HAP-1 (cell line): ENCODE results near the gene POLN.
"Not testable (repeated sequence)": the region's sequence is repeated elsewhere in the genome, so short reads cannot be mapped to it uniquely, and the experiment has no call there.

ENCODE experiments used
- DNase-seq, 2 experiments: peaks; one replicate each; pipeline ENCODE4 v3.0.0-alpha.2; 2016 to 2020; ENCODE audit warnings: low spot score in 2 of 2
- H3K27me3 ChIP-seq: fragments of 250-450 bp; sonication (Bioruptor Pico); 2 replicates; pipeline ENCODE4 v1.5.1; 2020; ENCODE audit warnings: low read depth, mild to moderate bottlenecking, moderate library complexity
- H3K36me3 ChIP-seq: fragments of 250-450 bp; sonication (Bioruptor Pico); replicated peaks from 2 replicates; pipeline ENCODE4 v1.5.1; 2020; ENCODE audit warnings: mild to moderate bottlenecking
- H3K4me1 ChIP-seq: fragments of 250-450 bp; sonication (Bioruptor Pico); 2 replicates; pipeline ENCODE4 v1.5.1; 2020; ENCODE audit warnings: mild to moderate bottlenecking
- H3K4me3 ChIP-seq: fragments of 250-450 bp; sonication (Bioruptor Pico); 2 replicates; pipeline ENCODE4 v1.5.1; 2020; ENCODE audit warnings: mild to moderate bottlenecking, moderate library complexity
- H3K9me3 ChIP-seq: fragments of 250-450 bp; sonication (Bioruptor Pico); 2 replicates; pipeline ENCODE4 v1.5.1; 2020; ENCODE audit warnings: mild to moderate bottlenecking, moderate library complexity
- in situ Hi-C: fragments of 300-500 bp; cut with MboI; formaldehyde crosslinking; loops from 3 replicates; pipeline ENCODE4 v1.14.3; 2020; ENCODE audit warnings: low sequenced_read_pairs, inconsistent platforms, mixed read lengths

POLN gene

GRCh38 chr4:2218436-2218835, 23.5 kb downstream of the POLN start:
- 0 out of 2 replicates have a peak, but pooled peaks cover 1% of the 10 kb centered on the region for H3K4me1 ChIP-seq
- no peaks in the 10 kb centered on the region for H3K9me3 ChIP-seq
- in situ Hi-C loops, result no loop called here
- DNase-seq, result no peak
- H3K4me3 ChIP-seq, result no peak overlapping the region
- H3K27me3 ChIP-seq, result no peaks in the 10 kb centered on the region
- H3K36me3 ChIP-seq, result peaks cover 5% of the 10 kb centered on the region; the same call in 1 of the 2 replicates

GRCh38 chr4:2217726-2218125, 24.2 kb downstream of the POLN start:
- Histone ChIP-seq H3K4me3 (no peak overlapping the region), H3K27me3 (no peaks in the 10 kb centered on the region), H3K36me3 (peaks cover under 1% of the 10 kb centered on the region; the same call in 1 of the 2 replicates), H3K4me1 (0 out of 2 replicates have a peak, but pooled peaks cover 4% of the 10 kb centered on the region), H3K9me3 (no peaks in the 10 kb centered on the region)
- in situ Hi-C loops, result no loop called here
- DNase-seq, result no peak

- H3K27me3 ChIP-seq, result no peaks in the 10 kb centered on the region
- H3K4me3 ChIP-seq, result no peak overlapping the region
- in situ Hi-C loops, result no loop called here
- no peaks in the 10 kb centered on the region for H3K9me3 ChIP-seq
- H3K4me1 ChIP-seq, result 0 out of 2 replicates have a peak, but pooled peaks cover 4% of the 10 kb centered on the region
- no peaks in the 10 kb centered on the region for H3K36me3 ChIP-seq
- DNase-seq, result no peak
Observed at GRCh38 chr4:2212831-2213230, 29.1 kb downstream of the POLN start.

- H3K36me3 ChIP-seq, H3K9me3 ChIP-seq, in situ Hi-C loops, H3K4me3 ChIP-seq, DNase-seq, H3K27me3 ChIP-seq: not testable (repeated sequence)
- H3K4me1 ChIP-seq, result peaks cover 12% of the 10 kb centered on the region
Observed at GRCh38 chr4:2202789-2203188, 39.1 kb downstream of the POLN start.

GRCh38 chr4:2194496-2194895, 47.4 kb downstream of the POLN start:
- Histone ChIP-seq H3K4me1 (no peaks in the 10 kb centered on the region), H3K36me3 (no peaks in the 10 kb centered on the region), H3K4me3 (no peak overlapping the region), H3K9me3 (no peaks in the 10 kb centered on the region), H3K27me3 (no peaks in the 10 kb centered on the region)
- in situ Hi-C loops, result no loop called here
- DNase-seq, result no peak

GRCh38 chr4:2193326-2193725, 48.6 kb downstream of the POLN start:
- Histone ChIP-seq H3K36me3 (no peaks in the 10 kb centered on the region), H3K9me3 (no peaks in the 10 kb centered on the region), H3K27me3 (no peaks in the 10 kb centered on the region), H3K4me1 (no peaks in the 10 kb centered on the region), H3K4me3 (no peak overlapping the region)
- in situ Hi-C loops, result no loop called here
- no peak for DNase-seq

GRCh38 chr4:2186865-2187172, 55.1 kb downstream of the POLN start:
- DNase-seq, result no peak
- H3K9me3 ChIP-seq, result peaks cover 7% of the 10 kb centered on the region; the same call in 1 of the 2 replicates
- peaks cover 8% of the 10 kb centered on the region for H3K4me1 ChIP-seq
- H3K27me3 ChIP-seq, result no peaks in the 10 kb centered on the region
- H3K4me3 ChIP-seq, result no peak overlapping the region
- no peaks in the 10 kb centered on the region for H3K36me3 ChIP-seq
- in situ Hi-C loops, result no loop called here

GRCh38 chr4:2186133-2186864, 55.6 kb downstream of the POLN start:
- H3K4me3 ChIP-seq, result no peak overlapping the region
- H3K36me3 ChIP-seq, result no peaks in the 10 kb centered on the region
- peaks cover 8% of the 10 kb centered on the region for H3K4me1 ChIP-seq
- no peaks in the 10 kb centered on the region for H3K27me3 ChIP-seq
- DNase-seq, result peak; percentile 35 to 60
- peaks cover 7% of the 10 kb centered on the region; the same call in 1 of the 2 replicates for H3K9me3 ChIP-seq
- in situ Hi-C loops, result no loop called here

GRCh38 chr4:2183394-2183793, 58.5 kb downstream of the POLN start:
- Histone ChIP-seq H3K36me3 (no peaks in the 10 kb centered on the region), H3K27me3 (no peaks in the 10 kb centered on the region), H3K9me3 (peaks cover 7% of the 10 kb centered on the region; the same call in 1 of the 2 replicates), H3K4me3 (no peak overlapping the region), H3K4me1 (peaks cover 8% of the 10 kb centered on the region)
- no peak for DNase-seq
- in situ Hi-C loops, result no loop called here

- DNase-seq, result no peak
- no peak overlapping the region for H3K4me3 ChIP-seq
- no peaks in the 10 kb centered on the region for H3K27me3 ChIP-seq
- H3K4me1 ChIP-seq, result peaks cover 8% of the 10 kb centered on the region
- in situ Hi-C loops, result no loop called here
- H3K9me3 ChIP-seq, result peaks cover 7% of the 10 kb centered on the region; the same call in 1 of the 2 replicates
- no peaks in the 10 kb centered on the region for H3K36me3 ChIP-seq
Observed at GRCh38 chr4:2182994-2183393, 58.9 kb downstream of the POLN start.

- Histone ChIP-seq H3K27me3 (no peaks in the 10 kb centered on the region), H3K4me1 (peaks cover 8% of the 10 kb centered on the region), H3K9me3 (0 out of 2 replicates have a peak, but pooled peaks cover 7% of the 10 kb centered on the region), H3K36me3 (no peaks in the 10 kb centered on the region), H3K4me3 (no peak overlapping the region)
- no peak for DNase-seq
- in situ Hi-C loops, result no loop called here
Observed at GRCh38 chr4:2180410-2180809, 61.5 kb downstream of the POLN start.

GRCh38 chr4:2179717-2180116, 62.2 kb downstream of the POLN start:
- in situ Hi-C loops, result no loop called here
- no peak for DNase-seq
- H3K9me3 ChIP-seq, result 0 out of 2 replicates have a peak, but pooled peaks cover 7% of the 10 kb centered on the region
- H3K4me3 ChIP-seq, result no peak overlapping the region
- H3K4me1 ChIP-seq, result peaks cover 8% of the 10 kb centered on the region
- H3K36me3 ChIP-seq, result no peaks in the 10 kb centered on the region
- H3K27me3 ChIP-seq, result no peaks in the 10 kb centered on the region

GRCh38 chr4:2178986-2179385, 62.9 kb downstream of the POLN start:
- Histone ChIP-seq H3K4me3 (no peak overlapping the region), H3K4me1 (peaks cover 8% of the 10 kb centered on the region), H3K9me3 (0 out of 2 replicates have a peak, but pooled peaks cover 7% of the 10 kb centered on the region), H3K27me3 (no peaks in the 10 kb centered on the region), H3K36me3 (no peaks in the 10 kb centered on the region)
- in situ Hi-C loops, result no loop called here
- no peak for DNase-seq

- H3K9me3 ChIP-seq, result 0 out of 2 replicates have a peak, but pooled peaks cover 7% of the 10 kb centered on the region
- H3K27me3 ChIP-seq, result no peaks in the 10 kb centered on the region
- H3K4me3 ChIP-seq, result no peak overlapping the region
- H3K36me3 ChIP-seq, result no peaks in the 10 kb centered on the region
- no peak for DNase-seq
- H3K4me1 ChIP-seq, result no peaks in the 10 kb centered on the region
- in situ Hi-C loops, result no loop called here
Observed at GRCh38 chr4:2177443-2178093, 64.4 kb downstream of the POLN start.
